Skin epidermis (tissue), 12 donors: ENCODE measurements around the gene CCDC6.

Source experiments
- H3K27ac ChIP-seq, 21 experiments: fragments of 200-600 bp; sonication (generic) in 11 of 21; one replicate each; pipeline ENCODE4 v1.5.0; 2020; ENCODE audit warnings: mild to moderate bottlenecking in 3 of 21, inconsistent platforms in 2 of 21, moderate library complexity in 2 of 21
- H3K4me3 ChIP-seq, 7 experiments: fragments of 200-600 bp; sonication (generic) in 2 of 7; one replicate each; pipeline ENCODE4 v1.5.0; 2020; ENCODE audit warnings: inconsistent platforms in 2 of 7, mild to moderate bottlenecking in 2 of 7, moderate library complexity in 1 of 7

The CCDC6 gene

DNA sequence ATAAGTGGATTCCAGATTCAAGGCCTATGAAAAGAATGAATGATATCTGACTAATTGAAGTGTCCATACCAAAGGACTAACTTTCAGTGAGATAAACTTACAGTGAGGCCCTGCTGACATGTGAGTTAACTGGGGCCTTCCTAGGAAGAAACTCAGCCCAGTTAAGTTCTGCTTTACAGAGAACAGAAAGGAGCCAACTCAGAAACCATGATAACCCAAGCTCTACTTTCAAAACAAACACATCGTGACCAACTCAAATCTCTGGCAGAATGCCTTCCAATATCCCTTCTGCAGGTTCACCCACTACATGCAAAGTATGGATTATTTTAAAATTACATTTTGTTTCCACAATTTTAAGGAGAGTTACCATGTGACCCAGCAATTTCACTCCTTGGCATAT, 77.3 kb downstream of the CCDC6 start:
- no peak overlapping the region for H3K27ac ChIP-seq
- no peak overlapping the region for H3K4me3 ChIP-seq

- Histone ChIP-seq H3K27ac (no peak overlapping the region), H3K4me3 (no peak overlapping the region)
These were observed 80.4 kb downstream of the CCDC6 start for GRCh38 chr10:59825932-59826331.

GRCh38 chr10:59823751-59824150, 82.6 kb downstream of the CCDC6 start:
- Histone ChIP-seq H3K4me3 (no peak overlapping the region), H3K27ac (no peak overlapping the region)

- Histone ChIP-seq H3K27ac (no peak overlapping the region), H3K4me3 (no peak overlapping the region)
These were observed 83.2 kb downstream of the CCDC6 start for GRCh38 chr10:59823111-59823510.

- no peak overlapping the region for H3K27ac ChIP-seq
These were observed 85.9 kb downstream of the CCDC6 start for GRCh38 chr10:59820471-59820870.

GRCh38 chr10:59819683-59820082, 86.7 kb downstream of the CCDC6 start:
- H3K27ac ChIP-seq = no peak overlapping the region

More at GRCh38 chr10:59820471-59820870, 85.9 kb downstream of the CCDC6 start:
- no peak overlapping the region for H3K4me3 ChIP-seq

GRCh38 chr10:59819265-59819664, 87.1 kb downstream of the CCDC6 start:
- H3K27ac ChIP-seq = no peak overlapping the region
- H3K4me3 ChIP-seq = no peak overlapping the region

More at GRCh38 chr10:59819683-59820082, 86.7 kb downstream of the CCDC6 start:
- H3K4me3 ChIP-seq = no peak overlapping the region

DNA sequence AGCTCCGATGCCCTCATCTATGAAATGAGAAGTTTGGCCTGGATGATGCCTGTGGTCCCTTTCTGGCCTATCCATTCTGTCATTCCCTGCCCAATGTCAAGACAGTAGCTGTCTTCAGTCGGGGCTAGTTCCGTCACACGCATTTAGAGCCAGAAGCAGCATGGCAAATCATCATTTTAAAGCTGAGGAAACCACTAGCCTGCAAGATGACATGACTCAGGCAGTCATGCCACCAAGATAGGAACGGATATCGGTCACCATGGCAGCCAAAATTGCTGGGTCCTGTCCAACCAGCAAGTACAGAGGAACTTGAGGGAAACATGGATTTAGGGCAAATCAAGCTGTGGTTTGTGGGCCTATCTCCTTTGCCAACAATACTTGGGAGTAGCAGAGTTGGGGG, 88.6 kb downstream of the CCDC6 start:
- H3K27ac ChIP-seq = no peak overlapping the region
- H3K4me3 ChIP-seq = no peak overlapping the region

DNA sequence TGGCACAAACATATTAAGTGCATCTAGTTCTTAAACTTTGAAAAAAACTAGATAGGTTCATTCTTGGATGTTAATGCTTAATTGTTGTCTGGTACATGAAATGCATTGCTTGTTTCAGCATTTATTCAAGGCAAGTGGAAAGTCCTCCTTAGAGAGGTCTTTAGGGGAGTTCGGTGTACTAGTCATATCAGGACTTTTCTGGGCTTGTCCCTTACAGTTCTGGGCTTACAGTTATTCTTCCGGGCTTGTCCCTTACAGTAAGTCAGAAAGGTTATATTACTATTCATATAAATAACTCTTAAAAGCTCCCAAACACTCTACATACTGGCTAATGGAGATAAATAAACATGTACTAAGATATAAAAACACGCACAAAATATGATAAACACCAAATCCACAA, 91.5 kb downstream of the CCDC6 start:
- H3K4me3 ChIP-seq = no peak overlapping the region
- H3K27ac ChIP-seq = no peak overlapping the region

DNA sequence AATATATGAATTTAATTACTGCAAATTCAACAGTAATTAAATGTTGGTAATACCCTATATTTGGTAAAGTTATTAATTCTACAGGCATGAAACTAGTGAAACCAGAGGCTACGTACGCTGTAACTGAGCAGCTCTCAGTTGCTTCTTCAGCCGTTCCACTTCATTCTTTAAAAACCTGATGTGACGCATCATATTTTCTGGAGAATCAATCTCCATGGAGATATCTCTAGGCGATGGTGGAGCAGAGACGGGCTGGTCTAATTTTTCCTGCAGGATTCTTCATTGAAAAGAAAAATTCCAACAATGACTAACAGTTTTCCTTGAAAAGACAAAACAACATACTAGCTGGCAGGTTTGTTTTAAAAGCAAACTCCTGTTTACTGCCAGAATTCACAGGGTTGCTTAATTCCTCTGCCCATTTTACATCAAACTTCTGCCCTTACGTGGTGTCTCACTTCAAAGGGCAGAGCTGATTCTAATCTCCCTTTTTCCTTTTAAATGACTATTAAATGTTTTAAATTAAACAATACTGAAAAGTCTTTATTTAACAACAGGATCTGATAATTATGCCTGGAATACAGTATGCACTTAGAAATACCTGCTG, 93.7 kb downstream of the CCDC6 start:
- Histone ChIP-seq H3K27ac (no peak overlapping the region), H3K4me3 (no peak overlapping the region)

GRCh38 chr10:59809644-59809974, 96.7 kb downstream of the CCDC6 start:
- H3K27ac ChIP-seq = no peak overlapping the region
- H3K4me3 ChIP-seq = no peak overlapping the region

GRCh38 chr10:59808896-59809643, 97.3 kb downstream of the CCDC6 start:
- H3K27ac ChIP-seq = no peak overlapping the region
- no peak overlapping the region for H3K4me3 ChIP-seq

DNA sequence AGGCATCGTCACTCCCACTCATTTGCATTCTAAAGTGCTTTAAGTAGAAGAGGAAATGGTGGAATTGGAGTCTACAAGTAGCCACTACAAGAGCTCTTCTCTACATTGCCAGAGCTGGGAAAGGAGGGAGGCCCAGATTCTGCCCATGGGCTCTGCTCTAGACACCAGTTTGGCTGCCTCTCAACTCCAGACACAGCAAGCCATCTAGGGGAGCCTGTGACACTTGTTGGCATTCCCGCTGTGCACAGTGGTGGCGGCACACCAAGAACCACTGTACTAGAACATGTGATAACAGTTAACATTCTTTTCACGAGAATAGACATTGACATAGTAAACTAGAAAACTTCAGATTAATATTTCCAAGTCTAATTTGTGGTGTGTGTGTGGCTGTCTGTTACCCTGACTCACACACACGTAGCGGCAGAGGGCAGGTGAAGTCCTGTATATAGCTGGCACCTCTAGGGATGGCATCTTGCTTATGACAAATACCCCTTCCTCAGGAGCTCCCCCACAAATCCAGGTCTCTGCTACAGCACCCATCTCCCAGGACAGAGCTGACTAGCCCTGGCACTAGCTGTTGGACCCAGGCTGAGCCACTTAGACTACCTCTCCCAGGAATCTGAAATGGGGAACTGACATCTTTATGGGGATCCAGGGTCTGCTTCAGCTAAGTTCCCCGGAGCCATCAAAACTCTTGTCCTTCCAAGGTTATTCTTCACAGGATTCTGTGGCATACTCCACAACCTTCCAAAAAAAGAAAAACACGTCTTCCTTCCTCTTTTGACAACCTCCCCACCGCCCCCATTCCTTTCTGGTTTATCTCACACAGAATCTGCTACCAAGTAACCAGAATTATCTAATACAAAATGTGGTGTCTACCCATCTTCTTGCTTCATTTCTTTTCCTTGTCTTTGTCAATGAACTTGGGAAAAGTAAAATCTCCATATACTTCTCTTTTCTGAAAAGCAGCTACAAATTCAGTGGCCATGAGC, 98.4 kb downstream of the CCDC6 start:
- peak overlapping the region in 1 of 21 experiments; percentile 5 for H3K27ac ChIP-seq
- no peak overlapping the region for H3K4me3 ChIP-seq

GRCh38 chr10:59805014-59805413, 101.3 kb downstream of the CCDC6 start:
- no peak overlapping the region for H3K27ac ChIP-seq

DNA sequence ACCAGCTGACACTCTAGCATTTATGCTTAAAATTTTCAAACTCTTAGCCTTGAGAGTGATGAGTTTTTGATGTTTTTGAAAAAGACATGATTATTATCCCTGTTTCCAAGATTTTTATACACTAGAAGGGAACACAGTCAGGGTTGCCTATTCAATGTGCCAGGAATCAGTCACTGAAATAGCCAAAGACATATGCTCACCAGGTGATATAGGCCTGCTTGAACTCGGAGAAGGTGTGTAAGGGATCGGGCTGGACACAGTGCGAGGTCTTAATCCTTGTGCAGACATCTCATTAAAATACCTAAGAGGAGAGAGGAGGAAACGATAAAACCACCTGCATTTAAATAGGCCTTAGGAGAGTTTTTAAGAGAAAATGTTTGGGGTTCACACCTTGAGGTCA, 102.1 kb downstream of the CCDC6 start:
- H3K27ac ChIP-seq = no peak overlapping the region

More at GRCh38 chr10:59805014-59805413, 101.3 kb downstream of the CCDC6 start:
- no peak overlapping the region for H3K4me3 ChIP-seq

GRCh38 chr10:59803714-59804113, 102.6 kb downstream of the CCDC6 start:
- Histone ChIP-seq H3K27ac (no peak overlapping the region), H3K4me3 (no peak overlapping the region)

More for the DNA sequence above, 102.1 kb downstream of the CCDC6 start:
- H3K4me3 ChIP-seq = no peak overlapping the region

DNA sequence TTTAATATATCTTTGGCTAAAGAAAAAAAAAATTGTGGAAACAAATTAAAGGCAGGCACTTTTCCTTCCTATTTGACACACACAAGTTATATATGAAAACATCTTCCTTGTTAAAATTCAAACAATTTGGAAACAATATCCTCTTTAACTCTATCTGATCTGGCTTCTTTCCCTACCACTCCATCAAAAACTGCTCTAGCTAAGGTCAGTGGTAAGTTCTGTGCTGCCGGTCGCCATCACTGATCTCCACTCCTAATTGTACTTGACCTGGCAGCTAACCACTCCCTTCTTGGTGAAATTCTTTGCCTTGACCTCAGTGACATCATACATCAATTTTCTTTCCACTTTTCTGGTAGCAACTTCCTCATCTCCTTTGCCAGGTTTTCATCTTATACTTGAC, 105.2 kb downstream of the CCDC6 start:
- Histone ChIP-seq H3K27ac (no peak overlapping the region), H3K4me3 (no peak overlapping the region)

DNA sequence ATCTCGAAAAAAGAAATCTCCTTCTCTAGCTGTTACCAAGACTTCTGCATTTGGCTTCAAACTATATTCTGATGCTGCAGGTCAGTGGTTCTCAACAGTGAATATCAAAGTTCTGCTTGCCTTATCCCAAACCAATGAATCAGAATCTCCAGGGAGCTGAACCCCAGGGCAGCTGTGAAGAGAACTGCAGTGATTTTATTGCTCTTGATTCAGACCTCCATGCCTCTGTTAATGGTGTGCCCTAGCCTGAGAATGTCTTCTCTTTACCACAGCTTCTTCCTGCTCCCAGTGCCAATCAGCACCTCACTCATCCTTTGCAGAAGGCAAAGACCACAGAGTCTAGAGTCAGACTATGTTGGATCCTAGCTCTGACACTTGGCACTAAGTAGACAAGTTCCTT, 106.9 kb downstream of the CCDC6 start:
- no peak overlapping the region for H3K4me3 ChIP-seq
- no peak overlapping the region for H3K27ac ChIP-seq

DNA sequence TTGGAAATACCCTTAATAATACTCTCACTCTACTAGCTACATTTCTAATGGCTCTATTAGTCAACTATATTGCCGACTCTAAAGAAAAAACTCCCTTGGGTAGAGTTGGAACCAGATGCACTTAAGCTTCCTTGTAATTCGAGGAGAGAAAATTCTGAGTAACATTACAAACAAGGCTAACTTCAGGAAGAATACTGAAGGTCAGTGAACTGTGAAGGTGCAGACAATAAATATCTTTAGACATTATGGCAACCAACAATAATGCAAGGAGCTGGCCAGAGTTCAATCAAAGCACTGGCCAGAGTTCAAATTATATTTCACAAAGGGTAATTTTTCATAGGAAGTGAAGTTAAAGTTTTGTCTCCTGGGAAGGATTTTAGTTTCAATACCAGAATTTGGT, 112.4 kb downstream of the CCDC6 start:
- Histone ChIP-seq H3K4me3 (no peak overlapping the region), H3K27ac (no peak overlapping the region)

DNA sequence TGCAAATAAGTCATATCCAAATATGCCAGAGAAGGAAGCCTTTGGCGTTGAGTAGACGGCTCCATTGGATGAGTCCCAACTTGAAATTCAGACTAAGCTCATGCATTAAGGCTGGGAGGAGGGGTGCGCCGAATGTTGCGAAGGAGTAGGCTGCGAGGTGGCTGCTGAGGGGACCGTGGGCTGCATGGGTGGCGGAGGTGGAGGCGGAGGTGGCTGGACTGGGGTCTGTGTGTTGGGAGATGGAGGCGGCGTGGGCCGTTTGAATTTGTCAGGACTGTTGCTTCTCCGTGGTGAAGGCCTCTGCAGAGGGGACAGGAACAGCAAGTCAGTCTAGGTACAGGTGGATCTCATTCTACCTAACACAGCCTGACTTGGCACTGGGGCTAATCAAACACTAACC, 113.5 kb downstream of the CCDC6 start:
- no peak overlapping the region for H3K27ac ChIP-seq
- no peak overlapping the region for H3K4me3 ChIP-seq

GRCh38 chr10:59791601-59792000, 114.8 kb downstream of the CCDC6 start:
- H3K4me3 ChIP-seq = no peak overlapping the region

More at GRCh38 chr10:59791601-59792000, 114.8 kb downstream of the CCDC6 start:
- no peak overlapping the region for H3K27ac ChIP-seq
